NCI-H2081 treated with DMSO at 0.1 percent for 48 hours (cell line): ENCODE measurements around the gene STRADA.
A peak's percentile ranks its signal among the peaks of the same experiment; 100 is the strongest.

Source experiments
- DNase-seq: peaks from one replicate; lab custom pipeline; 2025; lab: John Stamatoyannopoulos, UW

STRADA gene

DNA sequence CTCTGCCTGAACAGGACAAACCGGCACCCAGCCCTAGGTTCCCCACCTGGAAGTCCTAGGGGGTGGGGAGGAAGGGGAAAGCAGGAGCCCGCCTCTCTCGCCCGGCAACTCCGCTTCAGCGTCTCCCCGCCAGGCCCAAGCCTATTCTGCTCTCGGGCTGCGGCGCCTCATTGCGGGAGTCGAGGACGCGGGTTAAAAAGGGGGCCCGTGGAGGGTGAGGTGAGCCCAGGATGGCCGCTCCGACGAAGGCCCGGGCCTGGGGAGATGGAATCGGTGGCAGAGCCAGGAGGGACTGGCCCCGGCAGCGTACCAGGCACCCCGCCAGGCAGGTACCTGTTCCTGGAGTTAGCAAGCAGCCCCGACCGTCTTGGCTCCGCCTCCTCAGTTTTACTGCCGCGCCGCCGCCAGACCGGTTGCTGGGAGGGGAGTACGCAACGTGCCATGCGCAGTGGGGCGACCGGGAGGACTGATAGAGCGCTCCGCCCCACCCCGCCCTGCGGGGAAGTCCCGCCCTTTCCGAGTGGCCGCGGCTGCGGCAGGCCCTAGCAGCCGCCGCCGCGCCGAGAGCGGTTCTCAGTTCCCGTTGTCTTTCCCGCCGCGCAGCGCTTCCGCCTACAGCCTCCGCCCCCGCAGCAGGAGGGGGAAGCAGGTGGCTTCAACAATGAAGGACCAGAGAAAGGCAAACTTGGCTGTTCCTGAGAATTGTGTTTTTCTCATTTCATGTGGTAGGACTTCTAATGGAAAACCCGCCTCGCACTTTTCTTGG, at the start of gene STRADA:
STRADA (minus strand) TSS at position 392 of the 766 bp plus-strand sequence. CDS start 13,430 bp downstream, outside the sequence.
- peak; percentile 99 for DNase-seq

GRCh38 chr17:63790057-63790456, 48.5 kb upstream of the STRADA start:
- DNase-seq = no peak

DNA sequence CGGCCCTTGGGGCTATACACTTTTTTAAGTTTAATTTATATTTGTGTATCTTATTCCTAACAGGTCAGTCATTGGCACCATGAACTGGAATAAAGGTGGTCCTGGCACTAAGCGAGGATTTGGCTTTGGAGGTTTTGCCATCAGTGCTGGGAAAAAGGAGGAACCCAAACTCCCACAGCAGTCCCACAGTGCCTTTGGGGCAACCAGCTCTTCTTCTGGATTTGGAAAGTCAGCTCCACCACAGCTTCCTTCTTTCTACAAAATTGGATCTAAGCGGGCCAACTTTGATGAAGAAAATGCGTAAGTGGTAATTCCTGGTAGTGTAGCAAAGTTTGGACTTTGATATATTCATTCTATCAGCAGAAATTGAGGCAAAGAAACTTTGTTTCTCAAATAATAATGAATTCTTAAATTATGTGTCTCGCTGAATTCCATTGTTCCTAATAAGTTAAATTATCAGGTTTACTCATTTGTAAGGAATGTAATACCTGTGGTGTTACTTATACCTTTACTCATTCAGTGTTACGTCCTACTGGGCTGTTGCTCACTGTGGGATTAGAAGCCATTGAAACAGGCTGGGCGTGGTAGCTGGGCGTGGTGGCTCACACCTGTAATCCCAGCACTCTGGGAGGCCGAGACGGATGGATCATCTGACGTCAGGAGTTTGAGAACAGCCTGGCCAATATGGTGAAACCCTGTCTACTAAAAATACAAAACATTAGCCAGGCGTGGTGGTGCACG, 45.5 kb upstream of the STRADA start:
- DNase-seq = no peak

DNA sequence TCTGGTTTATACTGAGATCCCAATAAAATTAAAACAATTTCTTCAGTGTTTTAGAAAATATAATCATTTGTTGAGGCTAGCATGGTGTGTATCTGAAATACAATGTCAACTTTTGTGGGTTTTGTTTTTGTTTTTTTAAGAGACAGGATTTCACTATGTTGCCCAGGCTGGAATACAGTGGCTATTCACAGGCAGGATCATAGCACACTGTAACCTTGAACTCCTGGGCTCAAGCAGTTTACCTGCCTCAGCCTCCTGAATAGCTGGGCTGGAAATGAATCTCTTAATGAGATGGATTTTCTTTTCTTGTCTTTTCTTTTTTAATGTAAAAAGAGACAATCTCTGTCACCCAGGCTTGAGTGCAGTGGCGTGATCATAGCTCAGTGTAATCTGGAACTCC, 44.5 kb upstream of the STRADA start:
- no peak for DNase-seq

DNA sequence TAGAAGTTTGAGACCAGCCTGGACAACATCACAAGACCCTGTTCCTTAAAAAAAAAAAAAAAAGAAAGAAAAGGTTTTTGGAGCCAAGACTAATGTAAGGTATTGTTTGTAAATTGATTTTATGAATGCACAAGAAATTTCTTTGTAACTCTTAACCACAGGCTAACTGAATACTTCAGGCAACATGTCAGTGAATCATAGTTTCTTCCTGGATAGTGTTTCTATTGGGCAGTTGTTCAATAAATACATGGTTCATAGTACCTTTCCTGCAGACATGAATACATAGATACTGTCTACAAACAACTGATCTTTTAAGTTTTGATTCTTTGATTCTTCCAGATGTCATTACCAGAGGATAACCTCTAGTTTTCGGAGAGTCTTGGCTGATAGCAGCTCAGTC, 44.0 kb upstream of the STRADA start:
- DNase-seq = no peak

DNA sequence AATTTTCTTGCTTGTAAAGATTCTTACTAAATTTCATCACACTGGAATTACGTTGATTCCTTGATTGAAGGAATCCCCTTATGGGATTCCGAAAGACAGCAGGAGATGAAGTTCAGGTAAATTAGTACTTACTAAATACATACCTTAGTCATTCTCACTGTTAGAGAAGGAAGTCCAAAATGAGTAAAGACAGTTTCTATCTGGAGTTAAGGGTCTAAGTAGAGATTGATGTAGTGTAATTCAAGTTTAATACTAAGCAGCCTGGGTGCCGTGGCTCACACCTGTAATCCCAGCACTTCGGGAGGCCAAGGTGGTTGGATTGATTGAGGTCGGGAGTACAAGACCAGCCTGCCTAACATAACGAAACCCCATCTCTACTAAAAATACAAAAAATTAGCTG, 41.9 kb upstream of the STRADA start:
- DNase-seq = no peak

DNA sequence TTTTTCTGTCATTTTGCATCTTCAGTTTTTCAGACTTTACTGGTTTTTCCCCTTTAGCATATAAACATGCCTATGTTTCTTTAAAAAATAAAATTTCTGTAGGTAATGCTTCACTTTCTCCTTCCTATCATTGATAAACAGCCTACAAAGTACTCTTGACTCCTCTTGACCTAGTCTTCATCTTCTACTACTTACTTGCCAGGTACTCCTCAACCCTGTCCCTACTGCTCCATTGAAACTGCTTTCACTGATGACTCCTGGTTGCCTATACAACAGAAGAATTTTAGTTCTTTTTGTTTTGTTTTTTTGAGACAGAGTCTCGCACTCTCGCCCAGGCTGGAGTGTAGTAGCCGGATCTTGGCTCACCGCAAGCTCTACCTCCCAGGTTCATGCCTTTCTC, 39.3 kb upstream of the STRADA start:
- no peak for DNase-seq

DNA sequence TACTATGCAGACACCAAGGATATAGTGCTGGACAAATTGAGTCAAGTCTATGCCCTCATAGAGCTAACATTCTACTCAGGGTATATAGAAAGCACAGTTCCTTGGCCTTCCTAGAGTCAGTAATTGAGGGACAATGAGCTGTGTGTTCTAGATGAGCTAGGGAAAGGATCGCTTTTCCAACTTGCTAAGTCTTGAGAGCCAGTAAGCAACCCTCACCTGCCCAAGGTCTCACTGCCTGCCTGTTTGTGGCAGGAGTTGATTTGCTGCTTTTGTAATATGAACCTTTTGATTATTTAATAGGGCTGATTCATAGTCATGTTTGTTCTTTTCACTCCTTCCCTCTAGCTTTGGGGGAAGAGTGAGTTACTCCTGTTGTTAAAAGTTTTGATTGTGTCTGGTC, 38.9 kb upstream of the STRADA start:
- DNase-seq = no peak

DNA sequence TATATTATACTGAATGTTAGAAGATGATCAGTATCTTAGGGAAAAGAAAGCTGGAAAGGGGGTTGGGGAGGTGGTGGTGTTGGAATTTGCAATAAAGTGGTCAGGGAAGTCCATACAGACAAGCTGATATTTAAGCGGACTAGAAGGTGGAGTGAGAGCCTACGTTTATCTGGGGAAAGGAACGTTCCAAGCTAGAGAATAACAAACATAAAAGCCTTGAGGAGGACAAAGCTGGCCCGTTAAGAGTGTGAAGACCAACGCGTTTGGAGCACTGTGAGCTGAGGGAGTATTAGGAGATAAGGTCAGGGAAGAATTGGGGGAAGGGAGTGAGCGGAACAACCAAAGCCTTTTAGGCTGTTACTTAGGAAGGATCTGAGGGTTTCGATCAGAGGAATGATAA, 33.8 kb upstream of the STRADA start:
- DNase-seq = no peak

- no peak for DNase-seq
Observed at GRCh38 chr17:63774969-63775265, 33.3 kb upstream of the STRADA start.

DNA sequence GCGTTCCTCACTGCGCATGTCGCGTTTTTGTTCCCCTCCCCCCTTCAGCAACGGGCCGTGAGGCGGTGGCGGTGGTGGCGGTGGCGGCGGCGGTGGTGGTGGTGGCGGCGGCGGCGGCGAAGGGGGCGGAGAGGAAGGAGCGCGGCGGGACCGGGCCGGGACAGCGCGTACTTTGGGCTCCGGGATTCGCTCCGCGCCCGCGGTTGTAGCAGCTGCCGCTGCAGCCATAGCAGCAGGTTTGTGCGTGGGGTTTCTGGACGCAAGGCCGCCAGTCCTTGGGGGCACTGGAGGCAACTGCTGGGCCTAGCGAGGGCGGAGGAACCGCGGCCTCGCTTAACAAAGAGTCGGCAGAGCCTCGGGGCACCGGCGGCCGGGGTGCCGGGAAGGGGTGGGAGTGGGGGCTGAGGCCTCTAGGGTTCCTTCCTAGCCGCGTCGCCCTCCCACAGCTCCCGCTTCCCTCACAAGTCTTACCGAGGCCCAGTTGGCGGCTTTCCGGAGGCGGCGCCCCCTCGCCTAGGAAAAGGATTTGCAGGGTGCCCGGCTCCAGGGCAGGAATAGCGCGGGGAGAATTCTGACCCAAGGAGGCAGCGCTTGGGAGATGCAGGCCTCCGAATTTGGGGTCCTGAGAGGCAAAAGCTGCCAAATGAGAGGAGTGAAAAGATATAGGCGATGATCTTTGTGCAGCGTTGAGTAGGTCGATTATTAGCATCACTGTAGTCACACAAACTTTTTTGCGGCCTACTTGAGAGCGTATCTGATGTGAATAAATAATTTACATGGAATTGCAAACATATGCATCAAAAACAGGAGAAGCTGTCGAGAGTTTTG, 32.8 kb upstream of the STRADA start, which contains the start of gene DDX42:
DDX42 (plus strand) TSS at position 30 of the 828 bp plus-strand sequence. CDS start 12,880 bp downstream, outside the sequence.
- no peak for DNase-seq

- peak; percentile 99 for DNase-seq
Observed at GRCh38 chr17:63773272-63774140, 31.9 kb upstream of the STRADA start, which contains the start of gene CCDC47. Gene CCDC47 (minus strand): TSS chr17:63773597. CDS start chr17:63766175, 7,422 bp downstream.

DNA sequence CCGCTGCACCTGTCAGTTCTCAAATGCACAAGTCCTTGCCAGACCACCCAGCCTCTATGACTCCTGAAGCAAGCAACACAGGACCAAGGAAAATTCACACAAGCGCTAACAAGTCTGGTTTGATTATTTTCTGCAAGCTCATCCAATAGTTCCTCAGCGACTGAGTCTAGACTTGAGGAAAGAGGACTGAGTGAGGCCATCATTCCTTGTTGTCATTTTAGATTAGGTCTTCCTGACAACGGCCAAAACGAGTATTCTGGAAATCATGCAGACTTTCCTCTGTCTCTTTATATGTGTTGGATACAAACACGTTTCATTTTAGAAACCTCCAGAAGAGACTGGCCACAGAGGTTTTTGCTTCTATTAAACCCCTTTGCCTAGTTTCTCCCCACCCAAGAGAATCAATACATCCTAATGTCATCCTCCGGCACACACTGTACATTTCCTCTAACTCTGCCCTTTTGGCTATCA, 31.2 kb upstream of the STRADA start:
- no peak for DNase-seq

GRCh38 chr17:63768433-63768832, 26.8 kb upstream of the STRADA start:
- no peak for DNase-seq

- DNase-seq = no peak
Observed at GRCh38 chr17:63766754-63767153, 25.2 kb upstream of the STRADA start.

DNA sequence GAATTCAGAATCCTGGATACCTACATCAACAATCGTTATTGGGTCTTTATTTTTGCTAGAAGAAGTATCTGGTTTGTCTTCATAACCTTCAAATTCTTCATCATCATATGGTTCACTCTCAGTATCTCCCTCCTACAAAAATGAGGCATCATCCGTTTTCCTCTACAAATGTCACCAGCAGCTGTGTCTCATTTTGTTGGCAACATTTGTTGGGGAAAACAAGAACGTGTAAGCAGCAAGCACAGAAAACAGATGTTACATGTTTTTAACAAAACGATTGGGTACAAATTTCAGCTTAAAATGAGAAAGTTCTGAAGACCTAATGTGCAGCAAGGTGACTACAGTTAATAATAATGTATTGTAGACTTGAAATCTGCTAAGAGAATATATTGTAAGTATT, 23.1 kb upstream of the STRADA start:
- DNase-seq = no peak

DNA sequence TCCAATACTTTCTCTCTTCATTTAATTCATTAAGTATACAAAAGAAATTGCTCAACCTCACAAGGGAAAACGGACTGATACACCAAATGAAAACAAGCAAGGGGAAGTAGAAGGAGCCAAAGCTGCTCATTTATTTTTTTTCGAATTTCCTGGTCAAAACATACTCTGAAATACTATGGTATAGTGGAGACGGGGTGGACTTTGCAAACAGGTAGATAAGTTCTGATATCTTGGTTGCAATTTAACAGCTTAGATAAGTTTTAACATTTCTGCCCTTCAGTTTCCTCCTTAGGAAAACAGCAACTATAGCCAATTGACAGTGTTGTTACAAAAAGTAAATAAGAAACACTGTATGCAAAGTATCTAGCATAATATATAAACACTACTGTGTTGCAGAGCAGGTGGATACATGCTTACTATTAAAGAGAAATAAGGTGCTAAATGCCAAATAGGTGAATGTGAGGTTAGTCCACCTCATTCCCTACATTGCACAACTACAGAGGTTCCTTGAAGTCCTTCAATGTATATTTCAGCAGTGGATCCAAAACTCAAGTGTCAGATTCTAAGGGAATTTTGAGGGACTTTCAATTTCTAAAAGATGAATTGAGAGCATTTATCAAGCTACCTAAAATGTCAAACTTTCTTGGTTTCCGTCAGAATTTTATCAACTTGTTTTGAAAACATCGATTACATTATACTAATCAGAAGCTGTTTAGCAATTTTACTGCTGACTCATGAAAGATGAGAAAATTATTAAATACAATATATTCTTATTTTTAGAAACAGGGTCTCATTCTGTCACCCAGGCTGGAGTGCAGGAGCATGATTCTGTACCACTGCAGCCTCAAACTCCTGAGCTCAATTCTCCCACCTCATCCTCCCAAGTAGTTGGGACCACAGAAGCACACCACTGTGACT, 20.8 kb upstream of the STRADA start:
- no peak for DNase-seq

GRCh38 chr17:63760771-63761539, 19.4 kb upstream of the STRADA start:
- DNase-seq = no peak

DNA sequence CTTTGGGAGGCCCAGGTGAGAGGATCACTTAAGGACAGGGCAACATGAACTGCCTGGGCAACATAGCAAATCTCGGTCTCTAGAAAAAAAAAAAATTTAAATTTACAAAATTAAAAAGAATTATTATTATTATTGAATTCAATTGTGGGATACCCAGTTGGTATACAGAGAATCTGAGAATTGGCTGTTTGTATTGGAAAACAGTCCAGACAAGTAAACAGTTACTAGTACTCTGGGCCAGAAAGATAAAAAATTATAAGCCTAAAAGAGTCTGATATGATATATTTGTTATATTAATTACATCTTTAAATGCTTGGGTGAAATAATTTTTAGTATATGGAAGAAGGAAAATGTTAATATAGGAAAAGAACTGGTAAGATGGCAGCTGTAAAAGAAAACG, 16.8 kb upstream of the STRADA start:
- no peak for DNase-seq

DNA sequence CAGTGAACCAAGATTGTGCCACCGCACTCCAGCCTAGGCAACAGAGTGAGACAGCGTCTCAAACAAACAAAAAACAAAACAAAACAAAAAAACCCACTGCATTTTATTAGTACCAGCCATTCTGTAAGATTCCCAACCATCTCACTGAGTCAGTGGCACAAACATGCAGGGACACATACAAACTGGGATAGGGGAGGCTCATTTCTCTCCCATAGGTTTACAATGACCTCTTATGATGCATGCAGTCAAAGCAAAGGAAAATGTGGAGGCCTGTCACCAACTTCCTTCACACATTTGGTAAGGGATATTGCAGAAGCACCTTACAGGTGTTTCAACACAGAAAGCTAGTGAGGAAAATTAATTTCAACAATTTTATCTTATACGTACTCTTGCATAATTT, 12.4 kb upstream of the STRADA start:
- no peak for DNase-seq
